NB4 (cell line): ENCODE data around the gene ZNF318.

ENCODE experiments used
- MYC ChIP-seq: IDR thresholded peaks from 2 replicates; pipeline ENCODE4 v1.6.1; 2011; ENCODE audit warnings: low read depth, low read length
- TF ChIP-seq, protein P1 (sequence below): IDR thresholded peaks from one replicate; pipeline ENCODE4 v1.5.1; 2012; ENCODE audit warnings: low read depth, low read length
- TF ChIP-seq, protein P2 (sequence below): IDR thresholded peaks from 2 replicates; pipeline ENCODE4 v1.6.1; 2011; ENCODE audit warnings: low read depth, low read length

DNA sequence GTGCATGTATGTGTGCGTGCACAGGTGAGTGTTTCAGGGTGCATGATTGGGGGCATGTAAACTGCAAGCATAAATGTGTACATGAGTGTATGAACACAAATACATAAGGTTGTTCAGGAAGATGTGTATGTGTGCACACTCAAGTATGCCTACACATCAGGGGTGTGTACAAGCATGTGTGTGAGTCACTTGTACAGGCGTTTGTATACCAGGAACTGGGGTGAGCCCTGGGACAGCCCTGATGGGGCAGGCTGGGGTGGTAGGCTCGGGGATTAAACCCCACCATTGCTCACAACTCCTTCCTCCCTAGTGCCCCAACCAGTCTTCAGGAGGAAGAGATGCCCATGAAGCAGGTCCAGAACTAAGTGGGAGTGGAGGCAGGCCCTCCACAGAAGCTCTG, 65.1 kb downstream of the ZNF318 start:
- TF ChIP-seq, protein P1, sequence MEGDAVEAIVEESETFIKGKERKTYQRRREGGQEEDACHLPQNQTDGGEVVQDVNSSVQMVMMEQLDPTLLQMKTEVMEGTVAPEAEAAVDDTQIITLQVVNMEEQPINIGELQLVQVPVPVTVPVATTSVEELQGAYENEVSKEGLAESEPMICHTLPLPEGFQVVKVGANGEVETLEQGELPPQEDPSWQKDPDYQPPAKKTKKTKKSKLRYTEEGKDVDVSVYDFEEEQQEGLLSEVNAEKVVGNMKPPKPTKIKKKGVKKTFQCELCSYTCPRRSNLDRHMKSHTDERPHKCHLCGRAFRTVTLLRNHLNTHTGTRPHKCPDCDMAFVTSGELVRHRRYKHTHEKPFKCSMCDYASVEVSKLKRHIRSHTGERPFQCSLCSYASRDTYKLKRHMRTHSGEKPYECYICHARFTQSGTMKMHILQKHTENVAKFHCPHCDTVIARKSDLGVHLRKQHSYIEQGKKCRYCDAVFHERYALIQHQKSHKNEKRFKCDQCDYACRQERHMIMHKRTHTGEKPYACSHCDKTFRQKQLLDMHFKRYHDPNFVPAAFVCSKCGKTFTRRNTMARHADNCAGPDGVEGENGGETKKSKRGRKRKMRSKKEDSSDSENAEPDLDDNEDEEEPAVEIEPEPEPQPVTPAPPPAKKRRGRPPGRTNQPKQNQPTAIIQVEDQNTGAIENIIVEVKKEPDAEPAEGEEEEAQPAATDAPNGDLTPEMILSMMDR, result no peak
- no peak for TF ChIP-seq MYC
- TF ChIP-seq, protein P2, sequence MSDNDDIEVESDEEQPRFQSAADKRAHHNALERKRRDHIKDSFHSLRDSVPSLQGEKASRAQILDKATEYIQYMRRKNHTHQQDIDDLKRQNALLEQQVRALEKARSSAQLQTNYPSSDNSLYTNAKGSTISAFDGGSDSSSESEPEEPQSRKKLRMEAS, result no peak
